ENCODE measurements around the gene TLK1.
"Not testable (repeated sequence)": the region's sequence is repeated elsewhere in the genome, so short reads cannot be mapped to it uniquely, and the experiment has no call there.

TLK1 gene

GRCh38 chr2:171100370-171100769 lies 60.3 kb downstream of the TLK1 start:
- H3K9me3 Mint-ChIP-seq, result peaks cover 11 to 24% of the 10 kb centered on the region in 2 donors
- H3K4me1 Mint-ChIP-seq, result peaks cover 17 to 54% of the 10 kb centered on the region in 2 donors
- no peak overlapping the region for H3K4me3 Mint-ChIP-seq
- no peak for ATAC-seq (replicated peaks)
- H3K36me3 Mint-ChIP-seq, result peaks cover 63 to 81% of the 10 kb centered on the region in 2 donors
- H3K27me3 Mint-ChIP-seq, result no peaks in the 10 kb centered on the region
- H3K27ac Mint-ChIP-seq, result no peak overlapping the region
- DNase-seq, result no peak

- no peaks in the 10 kb centered on the region for H3K27me3 Mint-ChIP-seq
- ATAC-seq (replicated peaks) (no peak), DNase-seq (no peak)
- no peak overlapping the region for H3K4me3 Mint-ChIP-seq
- peaks cover 11 to 22% of the 10 kb centered on the region in 2 donors for H3K9me3 Mint-ChIP-seq
- H3K36me3 Mint-ChIP-seq, result peaks cover 57 to 79% of the 10 kb centered on the region in 2 donors
- H3K4me1 Mint-ChIP-seq, result peaks cover 21 to 60% of the 10 kb centered on the region in 2 donors
- H3K27ac Mint-ChIP-seq, result no peak overlapping the region
Measured at GRCh38 chr2:171098607-171099006, 62.1 kb downstream of the TLK1 start.

- ATAC-seq (replicated peaks), result no peak
- Mint-ChIP-seq H3K4me1 (peaks cover 21 to 56% of the 10 kb centered on the region in 2 donors), H3K9me3 (peaks cover 11 to 19% of the 10 kb centered on the region in 2 donors), H3K27ac (no peak overlapping the region), H3K4me3 (peak overlapping the region in 1 of 2 donors; percentile 9), H3K36me3 (peaks cover 41 to 69% of the 10 kb centered on the region in 2 donors), H3K27me3 (no peaks in the 10 kb centered on the region)
- no peak for DNase-seq
Measured at GRCh38 chr2:171095014-171095582, 65.6 kb downstream of the TLK1 start.

GRCh38 chr2:171091517-171091916 lies 69.2 kb downstream of the TLK1 start:
- H3K36me3 Mint-ChIP-seq, result peaks cover 28 to 56% of the 10 kb centered on the region in 2 donors
- not testable (repeated sequence) for H3K27ac Mint-ChIP-seq; H3K27me3 Mint-ChIP-seq; ATAC-seq (replicated peaks); H3K9me3 Mint-ChIP-seq; H3K4me3 Mint-ChIP-seq; DNase-seq
- H3K4me1 Mint-ChIP-seq, result peaks cover 34 to 65% of the 10 kb centered on the region in 2 donors

- Mint-ChIP-seq H3K9me3 (no peaks in the 10 kb centered on the region), H3K4me3 (no peak overlapping the region), H3K4me1 (peaks cover 32 to 58% of the 10 kb centered on the region in 2 donors), H3K27ac (no peak overlapping the region), H3K27me3 (no peaks in the 10 kb centered on the region), H3K36me3 (peaks cover 27 to 41% of the 10 kb centered on the region in 2 donors)
- DNase-seq (no peak), ATAC-seq (replicated peaks) (no peak)
Measured at GRCh38 chr2:171089489-171089888, 71.2 kb downstream of the TLK1 start.

GRCh38 chr2:171088057-171088834 lies 72.4 kb downstream of the TLK1 start:
- ATAC-seq (replicated peaks), result no peak
- peaks cover 27 to 38% of the 10 kb centered on the region in 2 donors for H3K36me3 Mint-ChIP-seq
- H3K4me1 Mint-ChIP-seq, result peaks cover 30 to 55% of the 10 kb centered on the region in 2 donors
- no peak overlapping the region for H3K27ac Mint-ChIP-seq
- H3K9me3 Mint-ChIP-seq, result no peaks in the 10 kb centered on the region
- DNase-seq, result no peak
- no peak overlapping the region for H3K4me3 Mint-ChIP-seq
- no peaks in the 10 kb centered on the region for H3K27me3 Mint-ChIP-seq

GRCh38 chr2:171087547-171087946 lies 73.1 kb downstream of the TLK1 start:
- DNase-seq, result no peak
- H3K9me3 Mint-ChIP-seq, result no peaks in the 10 kb centered on the region
- peaks cover 27 to 50% of the 10 kb centered on the region in 2 donors for H3K4me1 Mint-ChIP-seq
- H3K27me3 Mint-ChIP-seq, result no peaks in the 10 kb centered on the region
- H3K27ac Mint-ChIP-seq, result peak overlapping the region; percentile 69
- H3K36me3 Mint-ChIP-seq, result peaks cover 27 to 34% of the 10 kb centered on the region in 2 donors
- no peak for ATAC-seq (replicated peaks)
- H3K4me3 Mint-ChIP-seq, result no peak overlapping the region

GRCh38 chr2:171086352-171087290 lies 74.1 kb downstream of the TLK1 start:
- DNase-seq, result peak; percentile 3
- ATAC-seq (replicated peaks), result peak; percentile 62 to 78
- Mint-ChIP-seq H3K4me1 (peaks cover 27 to 46% of the 10 kb centered on the region in 2 donors), H3K27ac (peak overlapping the region; percentile 56), H3K4me3 (peak overlapping the region; percentile 10 to 65), H3K9me3 (no peaks in the 10 kb centered on the region), H3K27me3 (no peaks in the 10 kb centered on the region), H3K36me3 (peaks cover 26 to 31% of the 10 kb centered on the region in 2 donors)

- Mint-ChIP-seq H3K4me3 (no peak overlapping the region), H3K9me3 (no peaks in the 10 kb centered on the region)
- no peak for ATAC-seq (replicated peaks)
Measured at GRCh38 chr2:171084128-171084527, 76.6 kb downstream of the TLK1 start.

GRCh38 chr2:171083451-171083850 lies 77.2 kb downstream of the TLK1 start:
- Mint-ChIP-seq H3K4me3 (no peak overlapping the region), H3K9me3 (no peaks in the 10 kb centered on the region), H3K27ac (no peak overlapping the region), H3K27me3 (no peaks in the 10 kb centered on the region), H3K4me1 (peaks cover 27 to 45% of the 10 kb centered on the region in 2 donors), H3K36me3 (peaks cover 23 to 35% of the 10 kb centered on the region in 2 donors)
- no peak for DNase-seq
- no peak for ATAC-seq (replicated peaks)

More at GRCh38 chr2:171084128-171084527, 76.6 kb downstream of the TLK1 start:
- H3K27me3 Mint-ChIP-seq, result no peaks in the 10 kb centered on the region
- H3K36me3 Mint-ChIP-seq, result peaks cover 21 to 32% of the 10 kb centered on the region in 2 donors
- no peak overlapping the region for H3K27ac Mint-ChIP-seq
- peaks cover 27 to 45% of the 10 kb centered on the region in 2 donors for H3K4me1 Mint-ChIP-seq
- no peak for DNase-seq

GRCh38 chr2:171081649-171082111 lies 79.0 kb downstream of the TLK1 start:
- Mint-ChIP-seq H3K27me3 (no peaks in the 10 kb centered on the region), H3K4me1 (peaks cover 15 to 28% of the 10 kb centered on the region in 2 donors), H3K27ac (no peak overlapping the region), H3K36me3 (peaks cover 26 to 34% of the 10 kb centered on the region in 2 donors), H3K9me3 (no peaks in the 10 kb centered on the region), H3K4me3 (no peak overlapping the region)
- ATAC-seq (replicated peaks), result no peak
- no peak for DNase-seq

GRCh38 chr2:171080607-171081006 lies 80.1 kb downstream of the TLK1 start:
- Mint-ChIP-seq H3K27ac (no peak overlapping the region), H3K9me3 (no peaks in the 10 kb centered on the region), H3K27me3 (no peaks in the 10 kb centered on the region), H3K4me3 (no peak overlapping the region), H3K4me1 (peaks cover 12 to 30% of the 10 kb centered on the region in 2 donors), H3K36me3 (peaks cover 32 to 39% of the 10 kb centered on the region in 2 donors)
- DNase-seq, result no peak
- no peak for ATAC-seq (replicated peaks)

- not testable (repeated sequence) for H3K27ac Mint-ChIP-seq; ATAC-seq (replicated peaks); H3K27me3 Mint-ChIP-seq; H3K9me3 Mint-ChIP-seq; H3K4me3 Mint-ChIP-seq; DNase-seq
- peaks cover 5 to 18% of the 10 kb centered on the region in 2 donors for H3K4me1 Mint-ChIP-seq
- peaks cover 43 to 50% of the 10 kb centered on the region in 2 donors for H3K36me3 Mint-ChIP-seq
Measured at GRCh38 chr2:171076422-171076821, 84.3 kb downstream of the TLK1 start.

GRCh38 chr2:171072164-171072563 lies 88.5 kb downstream of the TLK1 start:
- ATAC-seq (replicated peaks) (no peak), DNase-seq (no peak)
- peaks cover 7 to 12% of the 10 kb centered on the region in 2 donors for H3K4me1 Mint-ChIP-seq
- no peak overlapping the region for H3K4me3 Mint-ChIP-seq
- no peaks in the 10 kb centered on the region for H3K27me3 Mint-ChIP-seq
- H3K36me3 Mint-ChIP-seq, result peaks cover 48 to 49% of the 10 kb centered on the region in 2 donors
- H3K27ac Mint-ChIP-seq, result no peak overlapping the region
- H3K9me3 Mint-ChIP-seq, result no peaks in the 10 kb centered on the region
